Progenitor cell of endocrine pancreas (in vitro differentiated cells): ENCODE measurements around the gene CFTR. TPM values are rescaled to one million over a fixed set of nuclear protein-coding genes. Genes with fewer than 3 reads are reported as not detected.

ENCODE experiments used
- DNase-seq: peaks from one replicate; pipeline ENCODE4 v3.0.0; 2021; ENCODE audit warnings: low spot score; ENCODE audit not compliant: unreplicated experiment
- H3K27ac Mint-ChIP-seq: 2 replicates; pipeline ENCODE4 v1.8.0; 2021; ENCODE audit warnings: mild to moderate bottlenecking, moderate library complexity, mixed read lengths
- H3K27me3 Mint-ChIP-seq: 2 replicates; pipeline ENCODE4 v1.8.0; 2021; ENCODE audit warnings: mixed read lengths
- H3K36me3 Mint-ChIP-seq: 2 replicates; pipeline ENCODE4 v1.8.0; 2022; ENCODE audit warnings: mixed read lengths; ENCODE audit not compliant: insufficient read depth
- H3K4me1 Mint-ChIP-seq: 2 replicates; pipeline ENCODE4 v1.8.0; 2021; ENCODE audit warnings: low read depth, mixed read lengths
- H3K4me3 Mint-ChIP-seq: 2 replicates; pipeline ENCODE4 v1.8.0; 2021; ENCODE audit warnings: low read depth, mild to moderate bottlenecking, moderate library complexity, mixed read lengths
- H3K9me3 Mint-ChIP-seq: 2 replicates; pipeline ENCODE4 v1.8.0; 2021; ENCODE audit warnings: low read depth, mixed read lengths
- CTCF ChIP-seq: fragments of 200-600 bp; sonication (generic); IDR thresholded peaks from one replicate; pipeline ENCODE4 v1.5.0; 2021; ENCODE audit warnings: antibody characterized with exemption, mild to moderate bottlenecking; ENCODE audit not compliant: unreplicated experiment
- total RNA-seq: library from RNA; stranded (reverse); gene quantifications from 2 replicates; pipeline ENCODE4 v1.2.1, GENCODE V29; 2021

Gene CFTR
- total RNA-seq, 1 donor from 2014 or later = 6.6 TPM

GRCh38 chr7:117612637-117613036, 132.8 kb downstream of the CFTR start:
- DNase-seq = no peak
- Mint-ChIP-seq H3K27ac (no peak overlapping the region), H3K9me3 (no peaks in the 10 kb centered on the region), H3K4me1 (no peaks in the 10 kb centered on the region), H3K36me3 (no peaks in the 10 kb centered on the region), H3K4me3 (no peak overlapping the region), H3K27me3 (no peaks in the 10 kb centered on the region)
- TF ChIP-seq CTCF = no peak

GRCh38 chr7:117616694-117617093, 136.9 kb downstream of the CFTR start:
- H3K9me3 Mint-ChIP-seq = no peaks in the 10 kb centered on the region
- H3K27me3 Mint-ChIP-seq = no peaks in the 10 kb centered on the region
- DNase-seq = no peak
- no peaks in the 10 kb centered on the region for H3K36me3 Mint-ChIP-seq
- no peak for TF ChIP-seq CTCF
- H3K27ac Mint-ChIP-seq = no peak overlapping the region
- H3K4me1 Mint-ChIP-seq = peaks cover 4% of the 10 kb centered on the region
- no peak overlapping the region for H3K4me3 Mint-ChIP-seq

- Mint-ChIP-seq H3K27me3 (no peaks in the 10 kb centered on the region), H3K4me3 (no peak overlapping the region), H3K27ac (no peak overlapping the region), H3K9me3 (no peaks in the 10 kb centered on the region), H3K4me1 (peaks cover 4% of the 10 kb centered on the region), H3K36me3 (no peaks in the 10 kb centered on the region)
- TF ChIP-seq CTCF = no peak
- DNase-seq = no peak
These were observed 139.9 kb downstream of the CFTR start for GRCh38 chr7:117619681-117620080.

GRCh38 chr7:117621075-117621618, 141.3 kb downstream of the CFTR start:
- no peaks in the 10 kb centered on the region for H3K27me3 Mint-ChIP-seq
- H3K27ac Mint-ChIP-seq = no peak overlapping the region
- no peak for TF ChIP-seq CTCF
- no peaks in the 10 kb centered on the region for H3K9me3 Mint-ChIP-seq
- H3K4me1 Mint-ChIP-seq = peaks cover 4% of the 10 kb centered on the region
- no peaks in the 10 kb centered on the region for H3K36me3 Mint-ChIP-seq
- no peak for DNase-seq
- no peak overlapping the region for H3K4me3 Mint-ChIP-seq

- Mint-ChIP-seq H3K9me3 (no peaks in the 10 kb centered on the region), H3K36me3 (no peaks in the 10 kb centered on the region), H3K27ac (no peak overlapping the region), H3K27me3 (no peaks in the 10 kb centered on the region), H3K4me3 (no peak overlapping the region), H3K4me1 (peaks cover 4% of the 10 kb centered on the region)
- no peak for TF ChIP-seq CTCF
- no peak for DNase-seq
These were observed 143.8 kb downstream of the CFTR start for GRCh38 chr7:117623606-117624005.
